ENCODE results near the gene CNOT6.
A peak's percentile ranks its signal among the peaks of the same experiment; 100 is the strongest.

CNOT6 gene

DNA sequence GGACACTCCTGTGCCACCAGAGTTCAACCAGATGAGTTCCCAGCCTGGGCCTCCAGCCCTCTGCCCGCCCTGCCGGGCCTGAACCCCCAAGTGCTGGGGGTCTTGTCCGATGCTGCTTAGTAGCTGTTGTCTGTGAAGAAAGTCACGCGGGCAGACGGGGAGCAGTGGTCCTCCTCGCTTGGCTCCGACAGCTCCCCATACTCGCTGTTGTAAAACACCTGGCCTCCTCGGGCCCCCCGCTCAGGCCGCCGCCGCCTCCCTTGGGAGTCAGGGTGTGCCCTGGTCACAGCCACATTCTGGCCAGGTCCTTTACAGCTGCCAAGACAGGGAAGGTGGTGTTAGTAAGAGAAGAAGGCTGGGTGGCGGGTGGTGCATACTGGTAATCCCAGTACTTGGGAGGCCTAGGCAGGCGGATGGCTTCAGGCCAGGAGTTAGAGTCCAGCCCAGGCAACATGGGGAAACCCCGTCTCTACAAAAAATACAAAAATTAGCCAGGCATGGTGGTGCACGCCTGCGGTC lies 109.0 kb downstream of the CNOT6 start:
- no peak for DNase-seq

DNA sequence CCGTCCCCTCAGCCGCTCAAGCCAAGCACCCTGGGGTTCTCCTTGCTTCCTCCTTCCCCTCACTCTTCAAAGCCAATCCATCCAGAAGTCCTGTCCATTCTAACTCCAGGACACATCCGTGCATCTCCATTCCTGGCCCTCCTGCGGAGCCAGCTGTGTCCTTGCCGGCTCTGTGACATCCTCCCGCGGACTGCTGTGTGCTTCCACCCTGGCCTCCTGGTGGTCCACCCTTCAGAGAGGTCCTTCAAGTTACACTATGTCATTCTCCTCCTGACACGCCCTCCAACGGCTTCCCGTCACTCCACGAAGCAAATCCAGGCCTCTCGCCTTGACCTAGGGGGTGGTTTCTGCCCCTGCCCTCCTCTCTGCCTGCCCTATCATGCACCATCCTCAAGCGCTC lies 110.1 kb downstream of the CNOT6 start:
- DNase-seq: no peak

DNA sequence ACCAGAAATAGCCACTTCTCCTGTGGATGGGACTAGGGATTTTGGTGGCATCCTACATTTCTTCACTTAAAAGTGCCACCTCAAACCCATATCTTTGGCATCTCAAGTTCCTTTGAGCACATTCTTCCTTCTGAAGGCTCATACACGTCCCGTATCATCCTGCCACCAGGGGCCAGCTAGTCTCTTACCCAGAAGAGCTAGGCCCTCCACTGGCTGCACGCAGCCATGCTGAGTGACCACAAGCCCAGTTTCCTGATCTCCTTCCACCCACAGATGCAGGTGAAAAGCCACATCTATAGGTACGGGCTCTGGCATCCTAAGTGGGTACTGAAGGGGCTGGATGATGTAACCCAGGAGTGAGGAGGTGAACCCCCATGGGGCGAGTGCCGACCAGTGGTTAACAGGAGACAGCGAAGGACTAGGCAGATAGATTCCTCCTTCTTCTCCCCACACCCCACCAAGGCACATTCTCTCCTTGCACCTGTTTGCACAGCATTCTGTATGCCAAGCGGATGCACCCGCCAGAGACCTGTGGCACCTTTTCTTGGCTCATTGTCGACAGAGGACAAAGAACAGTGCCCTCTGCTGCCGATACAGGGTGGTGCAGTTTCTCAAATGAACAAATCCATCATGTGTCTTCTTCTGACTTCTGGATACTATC lies 111.5 kb downstream of the CNOT6 start:
- DNase-seq: peak; percentile 50

DNA sequence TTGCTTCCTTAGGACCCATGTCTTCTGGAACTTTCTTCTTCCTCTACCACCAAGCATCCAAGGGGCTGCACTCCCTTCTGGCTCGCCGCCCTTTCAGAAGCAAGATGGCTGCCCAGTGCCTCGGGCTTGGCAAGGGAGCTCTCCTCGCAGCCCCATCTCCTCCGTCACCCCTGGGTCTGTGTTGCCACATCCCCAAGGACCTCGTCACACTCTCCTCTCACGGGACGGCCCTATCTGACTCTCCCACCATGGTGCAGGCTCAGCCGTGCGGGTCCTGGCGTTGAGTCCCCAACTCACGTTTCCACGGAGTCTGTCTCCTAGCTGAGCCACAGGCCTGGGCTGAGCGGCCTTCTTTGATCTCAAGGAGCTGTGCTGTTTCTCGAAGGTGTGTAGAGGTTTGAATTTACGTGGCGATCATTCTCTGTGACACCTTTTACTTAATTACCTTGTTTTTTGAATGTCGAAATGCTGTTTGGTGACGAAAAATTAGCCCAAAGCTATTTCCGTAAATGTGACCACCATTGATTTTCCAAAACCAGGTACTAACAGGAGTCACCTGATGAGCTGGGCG lies 112.1 kb downstream of the CNOT6 start:
- no peak for DNase-seq

DNA sequence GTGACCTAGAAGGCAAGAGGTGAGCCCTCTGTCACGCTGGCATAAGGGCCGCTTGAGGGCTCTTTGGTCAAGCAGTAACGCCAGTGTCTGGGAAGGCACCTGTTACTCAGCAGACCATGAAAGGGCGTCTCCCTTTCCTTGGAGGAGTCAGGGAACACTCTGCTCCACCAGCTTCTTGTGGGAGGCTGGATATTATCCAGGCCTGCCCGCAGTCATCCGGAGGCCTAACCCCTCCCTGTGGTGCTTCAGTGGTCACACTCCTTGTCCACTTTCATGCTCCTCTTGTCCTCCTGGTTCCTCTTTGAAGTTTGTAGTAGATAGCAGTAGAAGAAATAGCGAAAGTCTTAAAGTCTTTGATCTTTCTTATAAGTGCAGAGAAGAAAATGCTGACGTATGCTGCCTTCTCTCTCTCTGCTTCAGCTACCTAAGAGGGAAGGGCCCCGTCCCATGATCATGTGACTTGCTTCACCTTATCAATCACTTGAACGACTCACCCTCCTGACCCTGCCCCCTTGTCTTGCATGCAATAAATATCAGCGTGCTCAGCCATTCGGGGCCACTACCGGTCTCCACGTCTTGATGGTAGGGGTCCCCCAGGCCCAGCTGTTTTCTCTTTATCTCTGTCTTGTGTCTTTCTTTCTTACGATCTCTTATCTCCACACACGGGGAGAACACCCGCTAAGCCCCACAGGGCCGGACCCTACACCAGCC lies 113.8 kb downstream of the CNOT6 start:
- DNase-seq: no peak

DNA sequence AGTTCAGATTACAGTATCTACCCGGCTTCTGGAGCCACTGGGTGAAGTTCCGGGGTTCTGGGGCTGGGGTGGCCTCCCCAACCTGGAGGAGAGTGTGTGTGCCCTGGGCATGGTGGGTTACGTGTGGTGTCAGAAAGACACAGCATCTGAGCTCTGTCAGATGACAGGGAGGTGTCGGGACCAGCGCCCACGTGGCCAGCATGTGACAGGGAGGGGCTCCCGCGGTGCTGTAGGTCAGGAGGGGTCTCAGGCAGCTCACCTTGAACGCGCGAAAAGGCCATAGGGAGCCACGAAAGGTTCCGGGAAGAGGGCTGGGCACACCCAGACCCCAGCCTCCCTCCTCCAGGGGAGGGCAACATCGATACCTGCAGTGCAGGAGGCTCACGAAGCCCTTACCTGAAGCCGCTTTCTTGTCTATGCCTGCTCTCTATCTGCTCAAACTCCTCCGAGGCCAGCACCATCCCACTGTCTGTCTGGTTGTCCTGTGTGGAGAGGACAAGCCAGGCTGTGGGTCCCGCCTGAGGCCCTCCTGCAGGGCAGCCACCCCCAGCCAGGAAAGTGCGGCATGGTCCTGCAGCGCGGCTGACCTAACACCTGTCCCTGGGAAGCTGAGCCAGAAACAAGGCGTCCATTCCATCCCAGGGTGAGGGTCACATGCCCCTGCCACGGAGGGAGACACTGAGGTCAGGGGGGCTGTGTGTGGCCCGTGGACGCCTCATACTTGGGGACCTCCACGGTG lies 114.6 kb downstream of the CNOT6 start:
- DNase-seq: no peak

DNA sequence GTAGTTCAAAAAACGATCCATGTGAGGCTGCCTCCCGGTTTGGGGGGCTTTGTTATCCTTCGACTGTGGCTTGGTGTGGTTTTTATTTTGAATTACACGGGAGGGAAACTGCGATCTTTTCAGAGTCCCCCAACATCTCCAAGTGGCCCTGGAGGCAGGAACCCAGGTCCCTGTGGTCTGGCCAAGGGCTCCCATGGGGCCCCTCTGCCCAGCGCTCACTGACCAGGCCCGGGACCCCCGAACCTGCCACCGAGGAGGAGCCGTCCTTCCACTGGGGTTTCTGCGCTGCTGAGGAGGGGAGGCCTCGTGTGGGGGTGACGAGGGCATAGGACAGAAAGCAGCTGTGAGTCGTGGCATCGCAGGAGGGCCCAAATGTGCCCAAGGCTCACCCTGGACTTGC lies 115.2 kb downstream of the CNOT6 start:
- DNase-seq: no peak

DNA sequence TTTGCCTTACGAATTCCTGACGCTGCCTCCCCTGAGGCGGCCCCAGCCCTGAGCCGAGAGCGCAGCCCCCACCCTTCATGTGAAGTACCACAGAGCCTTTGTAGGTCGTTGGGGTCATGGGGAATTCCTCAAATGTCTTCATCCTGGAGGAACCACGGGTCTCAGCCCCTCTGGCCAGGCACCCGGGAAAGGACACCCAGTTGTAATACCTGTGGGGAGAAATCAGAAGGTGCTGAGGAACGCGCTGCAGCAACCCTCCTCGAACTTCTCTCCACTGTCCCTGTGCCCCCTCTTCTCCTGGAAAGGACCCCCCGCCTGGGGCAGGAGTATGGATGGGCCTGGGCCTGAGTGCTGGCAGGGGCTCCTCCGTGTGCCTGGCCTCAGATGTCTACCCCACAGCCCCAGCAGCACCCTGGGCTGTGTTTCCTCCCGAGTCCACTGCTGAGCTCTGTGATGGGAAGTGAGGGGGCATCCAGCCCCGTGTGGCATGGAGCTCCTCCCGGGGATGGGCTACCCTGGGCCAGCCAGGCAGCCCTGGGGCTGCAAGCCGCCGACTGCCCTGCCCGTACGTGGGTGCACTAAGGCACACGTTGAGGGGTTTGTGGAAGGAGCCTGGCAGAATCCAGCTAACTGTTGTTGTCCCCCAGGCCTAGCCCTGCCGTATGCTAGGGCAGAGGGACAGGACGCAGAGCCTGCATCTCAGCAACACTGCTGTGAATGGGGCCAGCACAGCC lies 115.8 kb downstream of the CNOT6 start:
- no peak for DNase-seq

DNA sequence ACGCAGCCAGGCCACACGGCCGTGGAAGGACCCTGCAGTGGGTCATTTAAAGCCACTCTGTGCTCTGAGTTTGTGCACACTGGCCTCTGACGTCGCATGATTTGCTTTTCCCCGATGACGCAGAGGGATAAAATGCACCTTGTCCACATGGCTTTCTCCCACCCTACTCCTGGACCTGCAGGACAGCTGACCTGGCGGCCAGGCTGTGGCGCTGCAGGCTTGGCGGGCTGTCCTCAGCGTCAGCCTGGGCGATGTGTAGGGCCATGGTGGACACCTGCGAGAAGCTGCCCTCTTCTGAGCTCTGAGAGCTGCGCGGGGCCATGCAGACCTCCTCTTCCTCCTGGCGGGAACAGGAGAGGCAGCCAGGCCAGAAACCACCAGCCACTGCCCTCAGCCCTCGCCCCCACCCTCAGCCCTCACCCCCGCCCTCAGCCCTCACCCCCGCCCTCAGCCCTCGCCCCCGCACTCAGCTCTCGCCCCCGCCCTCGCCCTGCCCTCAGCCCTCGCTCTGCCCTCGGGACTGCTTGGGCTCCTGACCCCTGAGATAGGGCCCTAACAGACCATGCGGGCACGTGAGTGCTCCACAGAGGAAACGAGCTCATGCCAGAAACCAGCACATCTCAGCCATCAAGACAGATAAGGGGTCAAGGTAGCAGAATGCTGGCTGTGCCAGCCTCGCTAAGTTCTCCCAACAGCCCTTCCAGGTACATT lies 117.1 kb downstream of the CNOT6 start:
- DNase-seq: no peak

DNA sequence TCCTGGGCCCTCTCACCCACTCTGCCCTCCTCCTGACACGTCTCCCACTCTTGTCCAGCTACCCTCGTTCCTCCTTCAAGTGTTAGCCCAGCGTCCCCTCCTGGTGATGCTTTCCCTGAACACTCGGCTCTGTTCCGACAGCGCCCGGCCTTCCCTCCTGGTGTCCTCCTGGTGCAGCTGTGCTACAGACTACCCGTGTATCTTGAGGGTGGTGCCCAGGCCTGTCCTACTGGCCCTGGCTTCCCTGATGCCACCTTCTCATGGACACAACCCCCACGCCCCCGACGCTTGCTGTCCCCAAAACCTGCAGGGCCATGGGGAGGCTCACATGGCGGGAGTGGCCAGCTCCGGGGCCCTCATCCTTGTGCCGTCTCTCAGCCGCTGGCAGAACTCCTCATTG lies 118.5 kb downstream of the CNOT6 start:
- no peak for DNase-seq

DNA sequence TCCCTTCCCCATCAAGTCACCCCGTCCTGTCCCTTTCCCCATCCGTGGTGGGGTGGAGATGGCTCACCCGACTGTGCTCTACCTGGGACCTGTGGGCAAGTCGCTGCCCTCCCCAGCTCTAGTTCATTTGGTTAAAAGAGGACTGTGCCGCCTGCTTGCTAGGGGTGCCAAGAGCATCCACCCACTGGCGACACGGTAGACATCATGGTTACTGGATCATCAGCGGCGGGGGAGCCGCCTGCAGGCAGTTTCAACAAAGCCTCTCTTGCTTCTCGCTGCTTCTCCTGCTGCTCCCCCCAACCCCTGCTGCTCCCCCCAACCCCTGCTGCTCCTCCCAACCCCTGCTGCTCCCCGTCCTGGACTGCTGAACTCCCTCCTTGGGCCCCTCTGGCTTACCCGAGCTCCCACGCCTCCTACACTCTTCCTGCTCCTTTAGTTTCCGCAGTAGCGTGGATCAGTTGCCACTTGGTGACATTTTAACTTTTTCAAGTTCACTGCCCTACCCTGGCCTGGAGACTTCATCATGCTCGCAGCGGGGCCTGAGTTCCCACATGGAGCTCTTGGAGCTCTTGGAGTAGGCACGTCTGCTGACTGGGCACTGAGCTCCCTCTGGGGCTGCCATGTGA lies 119.1 kb downstream of the CNOT6 start:
- no peak for DNase-seq

DNA sequence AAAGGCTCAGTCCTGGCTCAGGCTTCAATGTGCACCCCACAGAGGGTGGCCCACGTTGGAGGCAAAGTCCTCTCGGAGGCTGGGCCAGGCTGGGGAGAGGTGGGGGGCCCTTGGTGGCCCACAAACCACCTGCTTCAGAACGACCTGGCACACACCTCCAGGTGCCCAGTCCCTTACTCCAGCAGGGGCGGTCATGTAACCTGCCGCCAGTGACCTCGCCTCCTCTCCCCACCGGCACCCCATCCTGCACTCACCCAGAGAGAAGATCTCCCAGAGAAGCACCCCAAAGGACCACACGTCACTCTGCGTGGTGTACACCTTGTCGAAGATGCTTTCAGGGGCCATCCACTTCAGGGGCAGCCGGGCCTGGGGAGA lies 119.6 kb downstream of the CNOT6 start:
- DNase-seq: no peak

DNA sequence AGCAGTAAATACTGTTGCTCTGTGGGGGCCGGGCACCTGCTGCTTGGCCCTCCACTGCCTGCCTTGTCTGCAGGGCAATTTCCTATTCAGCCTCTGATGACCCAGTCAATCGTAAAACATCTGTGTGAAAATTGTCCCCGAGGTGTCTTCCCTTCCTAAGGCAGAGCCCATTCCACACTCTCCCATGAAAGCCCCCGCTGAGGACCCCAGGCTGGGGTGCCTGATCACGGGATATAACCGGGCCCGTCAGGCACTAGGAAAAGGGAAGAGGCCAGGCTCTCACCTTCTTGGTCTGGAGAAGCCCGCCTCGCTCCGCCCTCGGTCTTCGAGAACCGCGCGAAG lies 124.3 kb downstream of the CNOT6 start:
- DNase-seq: no peak

DNA sequence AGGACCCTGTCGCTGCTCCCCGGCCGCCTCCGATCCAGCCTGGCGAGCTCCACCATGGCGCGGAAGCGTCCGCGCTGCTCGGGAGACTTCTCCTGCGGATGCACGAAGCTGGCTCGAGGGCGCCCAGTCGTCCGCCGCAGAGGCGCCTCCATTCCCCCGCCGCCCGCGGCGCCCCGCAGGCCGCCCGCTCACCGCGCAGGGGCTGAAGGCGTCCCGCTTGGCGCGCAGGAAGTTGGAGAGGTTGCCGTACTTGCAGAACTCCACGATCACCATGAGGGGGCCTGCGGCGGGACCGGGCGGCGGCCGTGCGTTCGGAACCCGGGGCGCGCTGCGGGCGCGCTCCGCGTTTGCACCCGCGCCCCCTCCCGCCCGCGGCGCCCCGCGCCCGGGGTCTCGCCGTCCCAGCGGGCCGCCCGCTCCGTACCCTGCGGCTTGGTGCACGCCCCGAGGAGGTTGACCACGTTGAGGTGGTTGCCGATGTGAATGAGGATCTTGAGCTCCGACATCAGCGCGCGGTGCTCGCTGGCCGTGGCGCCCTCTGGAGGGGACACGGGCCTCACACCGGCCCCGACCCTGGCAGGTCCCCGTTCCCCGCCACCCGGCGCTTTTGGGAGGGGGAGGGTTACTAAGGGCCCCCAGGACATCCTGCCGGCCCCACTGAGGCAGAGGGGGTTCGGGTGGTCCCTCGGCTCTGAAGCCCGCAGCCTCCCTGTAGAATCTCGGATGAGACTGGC lies 124.8 kb downstream of the CNOT6 start:
- DNase-seq: no peak

DNA sequence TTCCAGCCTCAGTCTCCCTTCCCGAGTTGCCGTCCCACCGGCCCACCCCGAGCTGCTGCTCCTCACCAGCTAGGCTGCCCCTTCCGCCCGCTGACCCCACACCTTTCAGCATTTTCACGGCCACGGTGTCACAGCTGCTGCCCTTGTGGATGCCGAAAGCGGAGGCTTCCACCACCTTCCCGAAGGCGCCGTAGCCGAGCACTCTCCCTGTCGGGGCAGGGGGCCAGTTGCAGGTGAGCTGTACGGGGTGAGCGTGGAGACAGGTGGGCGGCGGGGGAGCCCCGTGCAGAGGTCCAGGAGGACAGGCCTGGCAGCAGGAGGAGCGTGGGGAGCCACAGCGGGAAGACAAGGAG lies 125.4 kb downstream of the CNOT6 start:
- no peak for DNase-seq

DNA sequence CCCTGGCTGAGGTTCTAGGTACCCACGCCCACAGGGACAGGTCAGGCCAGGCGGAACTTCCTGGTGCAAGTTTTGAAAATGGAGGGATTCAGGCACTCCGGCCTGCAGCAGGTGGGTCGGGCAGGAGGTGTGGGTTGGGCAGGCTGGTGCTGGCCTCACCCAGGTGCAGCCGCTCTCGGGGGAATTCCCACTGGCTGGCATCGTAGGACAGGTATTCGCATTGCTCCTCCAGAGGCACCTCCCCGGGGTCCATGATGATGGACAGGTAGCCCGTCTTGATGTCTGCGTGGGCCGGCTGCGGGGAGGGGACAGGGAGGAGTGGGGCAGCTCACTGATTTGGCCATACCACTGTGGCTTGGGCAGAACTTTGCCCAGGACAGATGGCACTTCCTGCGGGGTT lies 125.8 kb downstream of the CNOT6 start:
- DNase-seq: no peak

DNA sequence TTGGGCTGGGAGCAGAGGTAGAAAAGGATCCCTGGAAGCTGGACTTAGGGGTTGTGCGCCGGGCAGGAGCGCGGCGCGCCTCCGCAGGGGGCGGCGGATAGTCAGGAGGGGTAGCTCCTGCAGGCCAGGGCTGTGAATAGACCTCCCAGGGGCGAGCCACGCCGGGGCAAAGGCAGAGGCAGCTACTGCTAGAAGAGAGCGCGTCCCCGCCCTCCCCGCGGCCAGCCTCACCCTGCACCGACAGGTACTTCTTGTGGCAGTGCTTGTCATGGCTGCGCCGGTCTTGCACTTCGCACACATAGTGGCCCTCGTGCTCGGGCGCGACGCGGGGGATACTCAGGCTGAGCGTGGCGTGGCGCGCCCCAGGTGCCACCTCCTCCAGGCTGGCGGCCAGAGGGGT lies 127.1 kb downstream of the CNOT6 start:
- no peak for DNase-seq

DNA sequence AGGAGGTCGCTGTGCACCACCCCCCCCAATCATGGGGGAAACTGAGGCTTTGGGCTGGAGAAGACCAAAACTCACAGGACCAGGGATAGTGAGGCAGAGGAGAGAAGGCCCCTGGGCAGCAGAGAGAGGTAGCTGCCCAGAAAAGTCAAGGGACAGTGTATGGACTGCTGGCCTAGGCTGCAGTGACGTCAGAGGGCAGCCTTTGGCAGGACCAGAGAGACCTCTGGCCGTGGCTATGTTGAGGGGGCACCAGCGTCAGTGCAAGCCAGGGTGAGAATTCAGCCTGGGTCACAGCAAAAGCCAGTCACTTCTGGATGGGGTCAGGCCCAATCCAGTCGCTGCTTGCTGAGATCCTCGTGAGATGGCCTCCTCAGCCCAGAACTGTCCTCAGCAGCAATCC lies 128.7 kb downstream of the CNOT6 start:
- DNase-seq: no peak

DNA sequence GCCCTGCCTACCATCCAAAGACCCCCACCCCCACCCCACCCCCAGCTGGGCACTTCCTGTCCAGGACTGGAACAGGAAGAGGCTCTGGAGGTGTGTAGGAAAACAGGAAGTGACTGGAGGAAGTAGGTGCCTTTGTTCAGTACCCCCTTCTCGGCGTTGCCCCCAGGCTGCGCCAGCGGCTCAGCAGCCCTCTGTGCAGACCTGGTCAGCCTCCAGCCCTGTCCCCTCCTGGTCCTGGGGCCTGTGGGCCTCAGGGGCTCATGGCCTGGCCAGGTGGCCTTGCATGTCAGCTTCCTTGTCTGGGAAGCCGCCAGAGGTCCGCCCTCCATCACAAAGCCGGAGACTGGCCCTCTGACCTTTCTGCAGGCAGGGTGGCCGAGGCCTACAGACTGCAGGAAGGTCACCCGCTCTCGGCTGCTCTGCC lies 129.2 kb downstream of the CNOT6 start:
- no peak for DNase-seq

DNA sequence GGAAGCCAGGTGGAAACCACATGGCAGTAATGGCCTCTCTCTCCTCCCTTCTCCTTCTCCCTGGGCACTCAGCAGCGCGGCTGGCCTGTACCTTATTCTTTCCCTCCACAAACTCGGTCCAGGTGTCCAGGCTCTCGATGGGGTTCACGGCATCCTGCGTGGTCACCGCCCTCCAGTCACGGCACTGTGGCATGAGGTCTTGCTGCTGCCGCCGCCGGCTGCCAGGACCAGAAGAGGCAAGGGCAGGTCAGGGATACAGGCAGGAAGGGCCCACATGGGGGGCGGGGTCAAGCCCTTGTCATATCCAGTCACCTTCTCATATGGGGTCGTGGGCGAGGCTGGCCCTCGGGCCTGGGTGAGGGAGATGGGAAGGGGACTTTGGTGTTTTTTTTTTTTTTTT lies 129.7 kb downstream of the CNOT6 start:
- DNase-seq: no peak

DNA sequence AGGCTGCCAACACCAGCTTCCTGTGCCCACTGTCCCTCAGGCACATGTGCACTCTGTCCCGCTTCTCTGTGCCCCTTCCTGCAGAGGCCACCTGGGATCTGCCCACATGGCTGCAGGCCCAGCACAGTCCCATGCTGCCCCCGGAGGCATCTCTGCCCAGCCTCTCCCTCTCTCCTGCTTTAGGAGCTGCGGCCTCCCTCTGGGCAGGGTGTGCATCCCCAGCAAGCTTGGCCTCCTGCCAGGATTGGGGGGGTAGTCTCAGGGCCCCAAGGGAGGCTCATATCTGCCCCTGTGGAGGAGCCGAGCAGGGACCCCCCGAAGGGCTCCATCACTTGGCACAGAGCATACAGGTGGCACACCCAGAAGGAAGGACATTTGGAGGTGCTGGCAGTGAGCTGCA lies 130.4 kb downstream of the CNOT6 start:
- DNase-seq: no peak
